Measurements from ENCODE around the gene DOLPP1.

GRCh38 chr9:129124506-129125069 is 43.7 kb downstream of the DOLPP1 start:
- TF ChIP-seq CTCF (IDR thresholded peaks at IDR 0.05) (no peak), POLR2AphosphoS5 (IDR thresholded peaks at IDR 0.05; ENCODE audit: low read depth, low read length) (no peak), REST (IDR thresholded peaks at IDR 0.05; ENCODE audit: insufficient read depth in 1 of 2, low read depth in 2 of 2, low read length in 1 of 2) (no peak), TCF7L2 (IDR thresholded peaks at IDR 0.05; ENCODE audit: low read depth, low read length) (no peak)

All from Panc1 (cell line).